Hepatocyte (in vitro differentiated cells): ENCODE results near the gene SHROOM2. TPM values are rescaled to one million over a fixed set of nuclear protein-coding genes. Genes with fewer than 3 reads are reported as not detected.

ENCODE experiments used
- DNase-seq: peaks from one replicate; pipeline ENCODE4 v3.0.0-alpha.2; 2016; ENCODE audit warnings: low spot score
- H2AFZ ChIP-seq: fragments of 200-600 bp; sonication (generic); 2 replicates; pipeline ENCODE4 v1.6.0; 2016; ENCODE audit warnings: antibody characterized with exemption, mild to moderate bottlenecking
- H3K27ac ChIP-seq: fragments of 200-600 bp; sonication (generic); 2 replicates; pipeline ENCODE4 v1.5.1; 2016; ENCODE audit warnings: mild to moderate bottlenecking
- H3K27me3 ChIP-seq: fragments of 200-600 bp; sonication (generic); 2 replicates; pipeline ENCODE4 v1.6.1; 2016
- H3K36me3 ChIP-seq: fragments of 200-600 bp; sonication (generic); replicated peaks from 2 replicates; pipeline ENCODE4 v1.5.1; 2016; ENCODE audit warnings: low read depth; ENCODE audit not compliant: insufficient read depth
- H3K4me1 ChIP-seq: fragments of 200-600 bp; sonication (generic); 2 replicates; pipeline ENCODE4 v1.5.1; 2016; ENCODE audit warnings: mild to moderate bottlenecking, moderate library complexity; ENCODE audit not compliant: insufficient read depth
- H3K4me2 ChIP-seq: fragments of 200-600 bp; sonication (generic); 2 replicates; pipeline ENCODE4 v1.6.0; 2016
- H3K4me3 ChIP-seq: fragments of 200-600 bp; sonication (generic); 2 replicates; pipeline ENCODE4 v1.5.1; 2016; ENCODE audit warnings: mild to moderate bottlenecking
- H3K79me2 ChIP-seq: fragments of 200-600 bp; sonication (generic); 2 replicates; pipeline ENCODE4 v1.6.0; 2017; ENCODE audit warnings: mild to moderate bottlenecking
- H3K9me2 ChIP-seq: fragments of 200-600 bp; sonication (generic); replicated peaks from 2 replicates; pipeline ENCODE4 v1.6.0; 2017; ENCODE audit warnings: mild to moderate bottlenecking; ENCODE audit not compliant: insufficient read depth
- H3K9me3 ChIP-seq: fragments of 200-600 bp; sonication (generic); 2 replicates; pipeline ENCODE4 v1.5.1; 2016; ENCODE audit warnings: low read depth, mild to moderate bottlenecking
- H4K20me1 ChIP-seq: fragments of 200-600 bp; sonication (generic); 2 replicates; pipeline ENCODE4 v1.6.0; 2016; ENCODE audit warnings: mild to moderate bottlenecking; ENCODE audit not compliant: insufficient read depth, poor library complexity, severe bottlenecking
- CTCF ChIP-seq: fragments of 200-600 bp; sonication (generic); IDR thresholded peaks from 2 replicates; pipeline ENCODE4 v1.5.1; 2016; ENCODE audit warnings: antibody characterized with exemption, mild to moderate bottlenecking; ENCODE audit not compliant: poor library complexity
- EZH2 ChIP-seq: fragments of 200-600 bp; sonication (generic); IDR thresholded peaks from 2 replicates; pipeline ENCODE4 v1.6.1; 2016; ENCODE audit warnings: antibody characterized with exemption, mild to moderate bottlenecking, borderline replicate concordance
- EZH2phosphoT487 ChIP-seq: fragments of 200-600 bp; sonication (generic); IDR thresholded peaks from one replicate; pipeline ENCODE4 v1.6.1; 2018; ENCODE audit warnings: antibody characterized with exemption, mild to moderate bottlenecking, low read depth, moderate library complexity; ENCODE audit not compliant: unreplicated experiment, severe bottlenecking
- WGBS: methylation state at CpG from one replicate; pipeline ENCODE4 v1.1.6; 2016; ENCODE audit warnings: low lambda C conversion rate; ENCODE audit errors: missing lambda C conversion rate; 5-methylcytosine and 5-hydroxymethylcytosine counted together
- polyA plus RNA-seq: library from polyadenylated mRNA; unstranded; fragments of >200 nt; fragmentation: Nextera tagmentation; extraction: Ambion mirVana; gene quantifications from 2 replicates; pipeline ENCODE4 v1.2.1, GENCODE V29; 2016
- total RNA-seq: library from RNA; depleted of rRNA; stranded (reverse); fragments of >200 nt; gene quantifications from 2 replicates; pipeline ENCODE4 v1.2.3, GENCODE V29; 2014

The SHROOM2 gene
- total and polyA plus RNA-seq, 2 experiments from 2014 or later: 6.9 to 8.5 TPM

GRCh38 chrX:9911487-9911886 is 125.3 kb downstream of the SHROOM2 start:
- H3K4me1 ChIP-seq: no peaks in the 10 kb centered on the region
- H3K36me3 ChIP-seq: no peaks in the 10 kb centered on the region
- WGBS: 81% methylated on average over 7 of the region's 7 CpGs
- no peak for DNase-seq
- H3K79me2 ChIP-seq: no peaks in the 10 kb centered on the region
- H3K27me3 ChIP-seq: no peaks in the 10 kb centered on the region
- H2AFZ ChIP-seq: no peak overlapping the region
- no peak overlapping the region for H3K27ac ChIP-seq
- H3K4me3 ChIP-seq: no peak overlapping the region
- H3K4me2 ChIP-seq: no peak overlapping the region
- TF ChIP-seq EZH2 (no peak), EZH2phosphoT487 (no peak)
- H3K9me3 ChIP-seq: no peaks in the 10 kb centered on the region
- H3K9me2 ChIP-seq: no peaks in the 10 kb centered on the region
- H4K20me1 ChIP-seq: no peaks in the 10 kb centered on the region

DNA sequence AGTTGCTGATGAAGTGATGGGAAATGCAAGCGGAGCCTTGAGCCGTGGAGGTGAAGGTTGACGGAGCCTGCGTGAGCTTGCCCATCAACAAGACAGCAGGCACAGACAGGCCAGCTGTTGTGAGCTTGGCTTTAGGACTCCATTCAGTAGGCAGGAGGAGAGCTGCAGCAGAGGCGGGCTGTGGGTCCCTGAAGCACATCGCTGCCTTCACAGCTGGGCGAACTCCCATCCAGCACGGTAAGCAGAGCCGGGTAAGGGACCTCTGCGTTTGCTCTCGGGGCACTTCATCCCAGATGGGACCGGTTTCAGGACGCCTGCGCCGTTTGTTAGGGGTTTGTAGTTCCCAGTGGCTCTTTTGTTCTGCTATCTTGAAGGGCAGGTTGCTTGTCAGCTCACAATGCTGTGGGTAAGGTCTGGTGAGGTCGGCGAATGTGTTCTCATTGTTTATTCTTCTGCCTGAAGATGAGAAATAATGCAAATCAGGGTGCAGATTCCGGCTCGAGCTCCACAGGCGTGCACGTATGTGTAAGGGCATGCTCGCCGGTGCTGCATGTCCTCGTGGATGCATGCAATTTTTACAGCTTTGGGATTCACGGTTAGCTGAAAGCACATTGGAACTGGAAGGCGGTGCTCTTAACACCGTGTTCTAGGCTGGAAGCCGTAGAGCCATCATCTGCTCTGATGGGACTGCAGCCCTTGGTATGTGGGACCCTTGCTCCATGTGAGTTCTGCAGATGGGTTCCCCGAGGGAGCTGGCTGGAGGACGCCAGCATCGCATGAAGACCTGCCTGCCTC is 126.3 kb downstream of the SHROOM2 start:
- no peak for DNase-seq
- no peak overlapping the region for H3K4me3 ChIP-seq
- no peaks in the 10 kb centered on the region for H4K20me1 ChIP-seq
- no peak overlapping the region for H2AFZ ChIP-seq
- H3K27ac ChIP-seq: no peak overlapping the region
- H3K36me3 ChIP-seq: no peaks in the 10 kb centered on the region
- WGBS: 71% methylated on average over 31 of the region's 31 CpGs
- H3K4me2 ChIP-seq: no peak overlapping the region
- no peaks in the 10 kb centered on the region for H3K9me3 ChIP-seq
- H3K4me1 ChIP-seq: no peaks in the 10 kb centered on the region
- no peaks in the 10 kb centered on the region for H3K9me2 ChIP-seq
- TF ChIP-seq EZH2phosphoT487 (no peak), EZH2 (no peak), CTCF (no peak)
- H3K27me3 ChIP-seq: no peaks in the 10 kb centered on the region
- H3K79me2 ChIP-seq: no peaks in the 10 kb centered on the region

- Histone ChIP-seq H3K9me3 (no peaks in the 10 kb centered on the region), H3K36me3 (no peaks in the 10 kb centered on the region), H2AFZ (no peak overlapping the region), H4K20me1 (no peaks in the 10 kb centered on the region), H3K4me1 (no peaks in the 10 kb centered on the region), H3K27me3 (no peaks in the 10 kb centered on the region), H3K4me3 (no peak overlapping the region), H3K4me2 (no peak overlapping the region), H3K9me2 (no peaks in the 10 kb centered on the region), H3K79me2 (no peaks in the 10 kb centered on the region), H3K27ac (no peak overlapping the region)
- DNase-seq: peak; percentile 22
- WGBS: 80% methylated on average over 4 of the region's 4 CpGs
- TF ChIP-seq CTCF (no peak), EZH2phosphoT487 (no peak), EZH2 (no peak)
Observed at GRCh38 chrX:9913146-9913433, 126.9 kb downstream of the SHROOM2 start.

- H2AFZ ChIP-seq: no peak overlapping the region
- no peak overlapping the region for H3K4me3 ChIP-seq
- H3K9me3 ChIP-seq: no peaks in the 10 kb centered on the region
- H3K79me2 ChIP-seq: no peaks in the 10 kb centered on the region
- no peak for DNase-seq
- H3K9me2 ChIP-seq: no peaks in the 10 kb centered on the region
- no peak overlapping the region for H3K27ac ChIP-seq
- no peaks in the 10 kb centered on the region for H3K36me3 ChIP-seq
- WGBS: 68% methylated on average over 5 of the region's 5 CpGs
- no peaks in the 10 kb centered on the region for H4K20me1 ChIP-seq
- H3K27me3 ChIP-seq: no peaks in the 10 kb centered on the region
- no peak overlapping the region for H3K4me2 ChIP-seq
- no peaks in the 10 kb centered on the region for H3K4me1 ChIP-seq
- TF ChIP-seq EZH2phosphoT487 (no peak), CTCF (no peak), EZH2 (no peak)
Observed at GRCh38 chrX:9917861-9918260, 131.6 kb downstream of the SHROOM2 start.
